HUES6 (cell line): ENCODE data around the gene NBAS.
"Not testable (repeated sequence)": the region's sequence is repeated elsewhere in the genome, so short reads cannot be mapped to it uniquely, and the experiment has no call there.

Experiments used
- H3K27ac ChIP-seq: 2 replicates; pipeline ENCODE4 v1.7.0; 2013; ENCODE audit warnings: low read depth, mild to moderate bottlenecking, low read length, inconsistent platforms
- H3K27me3 ChIP-seq: 2 replicates; pipeline ENCODE4 v1.6.1; 2013; ENCODE audit warnings: low read length; ENCODE audit not compliant: control insufficient read depth, insufficient read depth
- H3K36me3 ChIP-seq: 2 replicates; pipeline ENCODE4 v1.6.1; 2013; ENCODE audit warnings: low read length; ENCODE audit not compliant: control insufficient read depth, insufficient read depth
- H3K4me1 ChIP-seq: 2 replicates; pipeline ENCODE4 v1.6.1; 2013; ENCODE audit warnings: low read length; ENCODE audit not compliant: control insufficient read depth, insufficient read depth
- H3K4me3 ChIP-seq: 2 replicates; pipeline ENCODE4 v1.5.1; 2013; ENCODE audit warnings: low read depth, low read length
- H3K9ac ChIP-seq: one replicate; pipeline ENCODE4 v1.6.1; 2013; ENCODE audit warnings: mild to moderate bottlenecking, low read length
- H3K9me3 ChIP-seq: 2 replicates; pipeline ENCODE4 v1.6.1; 2013; ENCODE audit warnings: low read depth, low read length; ENCODE audit not compliant: control insufficient read depth, insufficient read depth

The NBAS gene

GRCh38 chr2:15518759-15519158, 42.4 kb downstream of the NBAS start:
- not testable (repeated sequence) for H3K36me3 ChIP-seq, H3K4me3 ChIP-seq, H3K27me3 ChIP-seq, H3K9me3 ChIP-seq, H3K4me1 ChIP-seq, H3K9ac ChIP-seq, H3K27ac ChIP-seq

DNA sequence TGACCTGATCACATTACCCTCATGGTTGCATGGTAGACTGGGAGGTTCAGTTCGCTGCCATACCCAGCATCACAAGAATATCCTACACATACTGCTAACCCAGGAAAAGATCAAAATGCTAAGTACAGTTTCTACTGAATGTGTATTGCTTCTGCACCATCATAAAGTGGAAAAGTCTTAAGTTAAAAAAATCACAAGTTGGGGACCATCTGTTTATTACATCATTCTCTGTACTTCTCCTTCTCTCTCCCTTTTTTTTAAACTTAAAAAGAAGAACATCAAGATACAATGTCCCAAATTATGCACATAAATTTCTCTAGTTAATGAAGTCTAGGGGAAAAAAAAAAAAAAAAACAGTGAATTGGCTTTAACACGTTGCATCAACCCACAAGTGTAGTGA, 43.3 kb downstream of the NBAS start:
- Histone ChIP-seq H3K4me1 (no peaks in the 10 kb centered on the region), H3K36me3 (no peaks in the 10 kb centered on the region), H3K27me3 (no peaks in the 10 kb centered on the region), H3K9me3 (no peaks in the 10 kb centered on the region), H3K4me3 (no peak overlapping the region), H3K9ac (no peak overlapping the region), H3K27ac (no peak overlapping the region)

DNA sequence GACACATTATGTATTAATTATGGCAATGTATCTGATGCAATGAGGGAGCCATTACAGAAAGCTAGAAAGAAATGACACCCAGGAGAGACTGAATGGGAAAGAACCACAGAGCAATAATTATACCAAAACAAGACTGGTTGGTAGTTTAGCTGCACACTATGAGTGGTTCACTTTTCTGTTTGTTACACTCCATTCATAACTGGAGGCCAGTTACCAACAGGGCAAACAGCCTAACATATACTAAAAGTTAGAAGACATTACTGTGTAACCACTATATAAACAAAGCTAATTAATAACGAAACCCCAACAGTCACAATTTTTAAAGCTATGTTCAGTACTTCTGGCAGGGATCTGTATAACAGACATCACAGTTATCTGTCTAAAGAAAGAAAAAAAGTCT, 49.4 kb downstream of the NBAS start:
- Histone ChIP-seq H3K4me1 (no peaks in the 10 kb centered on the region), H3K9ac (no peak overlapping the region), H3K27me3 (no peaks in the 10 kb centered on the region), H3K4me3 (no peak overlapping the region), H3K9me3 (no peaks in the 10 kb centered on the region), H3K36me3 (peaks cover 5% of the 10 kb centered on the region), H3K27ac (no peak overlapping the region)

- Histone ChIP-seq H3K4me3 (no peak overlapping the region), H3K27ac (no peak overlapping the region), H3K9ac (no peak overlapping the region), H3K36me3 (peaks cover 5% of the 10 kb centered on the region), H3K9me3 (no peaks in the 10 kb centered on the region), H3K4me1 (no peaks in the 10 kb centered on the region), H3K27me3 (no peaks in the 10 kb centered on the region)
These were observed 50.6 kb downstream of the NBAS start for GRCh38 chr2:15510552-15510951.

GRCh38 chr2:15510131-15510530, 51.0 kb downstream of the NBAS start:
- Histone ChIP-seq H3K9me3 (no peaks in the 10 kb centered on the region), H3K27me3 (no peaks in the 10 kb centered on the region), H3K9ac (no peak overlapping the region), H3K36me3 (peaks cover 5% of the 10 kb centered on the region), H3K27ac (no peak overlapping the region), H3K4me3 (no peak overlapping the region), H3K4me1 (no peaks in the 10 kb centered on the region)

DNA sequence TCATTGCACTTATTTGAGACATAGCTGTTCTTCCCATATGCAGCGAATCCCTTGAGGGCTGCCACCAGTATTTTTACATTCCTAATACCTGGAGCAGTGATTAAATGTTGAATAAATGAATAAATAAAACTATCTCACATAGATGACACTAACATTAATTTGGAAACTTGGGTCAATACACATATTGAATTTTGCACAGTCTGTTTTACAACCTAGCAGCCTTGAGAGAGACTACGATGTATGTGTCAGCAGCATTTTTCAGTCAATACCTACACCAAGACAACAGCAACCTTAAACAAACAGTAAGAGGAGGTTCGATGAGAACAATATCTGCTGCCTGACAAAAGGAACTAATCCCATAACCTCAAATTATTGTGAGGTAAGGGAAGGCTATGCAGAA, 53.4 kb downstream of the NBAS start:
- Histone ChIP-seq H3K4me3 (no peak overlapping the region), H3K4me1 (no peaks in the 10 kb centered on the region), H3K27ac (no peak overlapping the region), H3K9me3 (no peaks in the 10 kb centered on the region), H3K27me3 (no peaks in the 10 kb centered on the region), H3K9ac (no peak overlapping the region), H3K36me3 (peaks cover 12% of the 10 kb centered on the region)

- H3K27me3 ChIP-seq: no peaks in the 10 kb centered on the region
- peaks cover 12% of the 10 kb centered on the region for H3K36me3 ChIP-seq
- no peak overlapping the region for H3K27ac ChIP-seq
These were observed 54.1 kb downstream of the NBAS start for GRCh38 chr2:15507061-15507460.

DNA sequence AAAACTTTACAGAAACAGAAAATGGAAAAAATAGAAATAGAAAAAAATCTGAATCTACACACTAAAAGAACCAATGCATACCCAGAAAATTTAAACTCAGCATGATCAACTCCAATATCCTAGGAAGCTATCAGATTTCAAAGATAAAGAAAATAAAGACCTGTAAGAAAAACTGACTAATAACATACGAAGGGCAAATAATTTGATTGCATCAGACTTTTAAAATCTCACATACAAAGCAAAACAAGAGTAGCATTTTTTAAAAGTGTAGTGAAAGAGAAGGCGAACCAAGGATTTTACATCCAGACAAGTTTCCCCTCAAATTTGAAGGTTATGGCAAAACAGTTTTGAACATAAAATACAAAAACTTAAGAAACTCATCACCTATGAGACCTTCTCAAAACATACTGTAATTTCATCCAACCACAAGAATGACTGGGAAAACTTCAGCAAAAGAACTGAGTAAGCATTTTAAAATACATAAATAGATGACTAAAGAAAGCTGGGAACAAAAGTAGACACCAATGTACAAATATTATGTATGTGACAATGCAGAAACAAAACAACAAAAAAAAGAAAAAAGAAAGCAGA, 54.8 kb downstream of the NBAS start:
- Histone ChIP-seq H3K27me3 (no peaks in the 10 kb centered on the region), H3K9me3 (no peaks in the 10 kb centered on the region), H3K9ac (no peak overlapping the region), H3K4me3 (no peak overlapping the region), H3K4me1 (no peaks in the 10 kb centered on the region), H3K27ac (no peak overlapping the region), H3K36me3 (peaks cover 14% of the 10 kb centered on the region)

More at GRCh38 chr2:15507061-15507460, 54.1 kb downstream of the NBAS start:
- Histone ChIP-seq H3K4me3 (no peak overlapping the region), H3K4me1 (no peaks in the 10 kb centered on the region), H3K9me3 (no peaks in the 10 kb centered on the region), H3K9ac (no peak overlapping the region)

DNA sequence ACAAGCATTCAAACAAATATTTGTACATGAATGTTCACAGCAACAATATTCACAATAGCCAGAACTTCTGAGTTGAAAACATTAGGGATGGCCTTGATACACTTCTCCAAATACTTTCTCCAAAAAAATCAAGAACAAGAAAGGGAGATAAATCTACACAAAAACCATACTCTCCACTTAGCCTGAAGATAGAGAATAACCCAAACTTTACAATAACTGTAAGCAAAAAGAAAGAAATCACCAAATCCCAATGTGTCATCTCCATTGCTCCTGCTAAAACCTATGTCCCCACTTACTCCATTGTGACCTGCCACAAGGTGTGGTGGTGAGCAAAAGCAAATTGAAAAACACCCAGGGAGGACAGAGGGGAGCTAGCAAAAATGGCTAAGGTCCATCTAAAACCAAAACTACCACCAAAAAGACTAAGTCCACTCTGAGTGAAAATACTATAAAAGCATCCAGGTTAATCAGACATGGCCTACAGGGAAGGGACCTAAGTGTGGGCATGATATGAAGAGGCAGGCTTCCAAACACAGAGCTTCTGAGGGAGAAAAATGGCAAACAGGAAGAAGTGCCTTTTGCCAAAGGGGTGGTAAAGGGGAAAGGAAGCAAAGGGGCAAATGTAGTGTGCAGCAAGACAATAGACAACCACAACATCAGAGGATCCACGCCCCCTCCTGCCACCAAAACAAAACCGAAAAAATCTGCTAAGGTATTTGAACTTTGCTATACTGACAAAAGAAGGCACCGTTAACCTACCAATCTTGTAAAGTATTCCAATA, 56.1 kb downstream of the NBAS start:
- Histone ChIP-seq H3K36me3 (peaks cover 14% of the 10 kb centered on the region), H3K27ac (no peak overlapping the region)

GRCh38 chr2:15499251-15499650, 61.9 kb downstream of the NBAS start:
- not testable (repeated sequence) for H3K9me3 ChIP-seq, H3K9ac ChIP-seq, H3K27ac ChIP-seq, H3K27me3 ChIP-seq, H3K4me1 ChIP-seq, H3K4me3 ChIP-seq
- H3K36me3 ChIP-seq: peaks cover 14% of the 10 kb centered on the region

More for the DNA sequence above, 56.1 kb downstream of the NBAS start:
- no peaks in the 10 kb centered on the region for H3K9me3 ChIP-seq
- H3K9ac ChIP-seq: no peak overlapping the region
- no peak overlapping the region for H3K4me3 ChIP-seq
- H3K4me1 ChIP-seq: no peaks in the 10 kb centered on the region
- H3K27me3 ChIP-seq: no peaks in the 10 kb centered on the region

GRCh38 chr2:15498554-15498953, 62.6 kb downstream of the NBAS start:
- peaks cover 14% of the 10 kb centered on the region for H3K36me3 ChIP-seq
- H3K9me3 ChIP-seq: no peaks in the 10 kb centered on the region
- no peak overlapping the region for H3K4me3 ChIP-seq
- no peak overlapping the region for H3K9ac ChIP-seq
- no peak overlapping the region for H3K27ac ChIP-seq
- H3K27me3 ChIP-seq: no peaks in the 10 kb centered on the region
- no peaks in the 10 kb centered on the region for H3K4me1 ChIP-seq
